ENCODE measurements around the gene VAMP4. TPM values are rescaled to one million over a fixed set of nuclear protein-coding genes. Genes with fewer than 3 reads are reported as not detected.

VAMP4 gene
- total RNA-seq, 1 donor from 2014 or later: 16.2 TPM

- H3K9ac ChIP-seq: no peak overlapping the region
- H3K4me3 Mint-ChIP-seq: no peak overlapping the region
- H3F3A ChIP-seq (ENCODE audit: low read depth): no peaks in the 10 kb centered on the region
- peaks cover under 1% of the 10 kb centered on the region for H3K4me1 ChIP-seq
- H3K9me3 ChIP-seq (ENCODE audit: low read depth): no peaks in the 10 kb centered on the region
- H3K27ac Mint-ChIP-seq: no peak overlapping the region
- peaks cover 4% of the 10 kb centered on the region for H3K4me1 Mint-ChIP-seq
- H3K27ac ChIP-seq: no peak overlapping the region
- H3K4me3 ChIP-seq: no peak overlapping the region
- no peaks in the 10 kb centered on the region for H3K36me3 ChIP-seq
- H3K79me2 ChIP-seq (ENCODE audit: low read depth): no peaks in the 10 kb centered on the region
- no peak for TF ChIP-seq EZH2 (IDR thresholded peaks at IDR 0.05)
- no peak for TF ChIP-seq CTCF (IDR thresholded peaks at IDR 0.05)
- TF ChIP-seq EZH2phosphoT487 (IDR thresholded peaks at IDR 0.05): no peak
- H3K27me3 Mint-ChIP-seq (ENCODE audit: insufficient read depth, low read depth): no peaks in the 10 kb centered on the region
- no peak overlapping the region for H3K4me2 ChIP-seq
- no peak overlapping the region for H2AFZ ChIP-seq (replicated peaks)
- DNase-seq (ENCODE audit: low spot score): no peak
- no peaks in the 10 kb centered on the region for H3K36me3 Mint-ChIP-seq
- H3K9me3 Mint-ChIP-seq: no peaks in the 10 kb centered on the region
- no peaks in the 10 kb centered on the region for H3K27me3 ChIP-seq
- H4K20me1 ChIP-seq (ENCODE audit: low read depth): no peaks in the 10 kb centered on the region
Observed at GRCh38 chr1:171748651-171749050, 6.8 kb upstream of the VAMP4 start.

- Histone ChIP-seq H3K4me2 (no peak overlapping the region), H3K79me2 (ENCODE audit: low read depth) (peaks cover 3% of the 10 kb centered on the region), H3K36me3 (no peaks in the 10 kb centered on the region), H3K4me1 (peaks cover 19% of the 10 kb centered on the region), H3K9me3 (ENCODE audit: low read depth) (no peaks in the 10 kb centered on the region), H3K9ac (no peak overlapping the region), H3K27me3 (no peaks in the 10 kb centered on the region), H4K20me1 (ENCODE audit: low read depth) (no peaks in the 10 kb centered on the region), H2AFZ (replicated peaks) (no peak overlapping the region), H3K4me3 (no peak overlapping the region), H3K27ac (no peak overlapping the region), H3F3A (ENCODE audit: low read depth) (peaks cover 18% of the 10 kb centered on the region)
- no peak for DNase-seq (ENCODE audit: low spot score)
- TF ChIP-seq EZH2 (IDR thresholded peaks at IDR 0.05): no peak
- no peak for TF ChIP-seq CTCF (IDR thresholded peaks at IDR 0.05)
- no peak for TF ChIP-seq EZH2phosphoT487 (IDR thresholded peaks at IDR 0.05)
- H3K27ac Mint-ChIP-seq: no peak overlapping the region
- no peak overlapping the region for H3K4me3 Mint-ChIP-seq
- no peaks in the 10 kb centered on the region for H3K36me3 Mint-ChIP-seq
- peaks cover 24% of the 10 kb centered on the region for H3K4me1 Mint-ChIP-seq
- H3K9me3 Mint-ChIP-seq: no peaks in the 10 kb centered on the region
- no peaks in the 10 kb centered on the region for H3K27me3 Mint-ChIP-seq (ENCODE audit: insufficient read depth, low read depth)
Observed at GRCh38 chr1:171744986-171745385, 3.1 kb upstream of the VAMP4 start.

- peak overlapping the region; percentile 65 for H3K9ac ChIP-seq
- no peak for DNase-seq (ENCODE audit: low spot score)
- H3K4me3 Mint-ChIP-seq: peak overlapping the region; percentile 95
- no peaks in the 10 kb centered on the region for H3K27me3 Mint-ChIP-seq (ENCODE audit: insufficient read depth, low read depth)
- peak overlapping the region; percentile 97 for H2AFZ ChIP-seq (replicated peaks)
- no peak for TF ChIP-seq EZH2phosphoT487 (IDR thresholded peaks at IDR 0.05)
- TF ChIP-seq CTCF (IDR thresholded peaks at IDR 0.05): no peak
- no peak for TF ChIP-seq EZH2 (IDR thresholded peaks at IDR 0.05)
- H3K4me2 ChIP-seq: peak overlapping the region; percentile 91
- H3K9me3 ChIP-seq (ENCODE audit: low read depth): no peaks in the 10 kb centered on the region
- H3F3A ChIP-seq (ENCODE audit: low read depth): peaks cover 18% of the 10 kb centered on the region
- H3K36me3 ChIP-seq: no peaks in the 10 kb centered on the region
- H3K9me3 Mint-ChIP-seq: no peaks in the 10 kb centered on the region
- peak overlapping the region; percentile 99 for H3K27ac Mint-ChIP-seq
- no peaks in the 10 kb centered on the region for H3K27me3 ChIP-seq
- peaks cover 31% of the 10 kb centered on the region for H3K4me1 Mint-ChIP-seq
- H3K4me1 ChIP-seq: peaks cover 19% of the 10 kb centered on the region
- H3K36me3 Mint-ChIP-seq: no peaks in the 10 kb centered on the region
- peak overlapping the region; percentile 80 for H3K4me3 ChIP-seq
- H4K20me1 ChIP-seq (ENCODE audit: low read depth): no peaks in the 10 kb centered on the region
- peak overlapping the region; percentile 62 for H3K27ac ChIP-seq
- peaks cover 3% of the 10 kb centered on the region for H3K79me2 ChIP-seq (ENCODE audit: low read depth)
Observed at GRCh38 chr1:171743081-171743870, 1.4 kb upstream of the VAMP4 start.

Data from neural progenitor cell (in vitro differentiated cells).